Ascending aorta (tissue), 2 donors: ENCODE measurements around the gene SLC16A5. TPM values are rescaled to one million over a fixed set of nuclear protein-coding genes. Genes with fewer than 3 reads are reported as not detected.

ENCODE experiments used
- DNase-seq, 2 donors: peaks; one replicate each; pipeline ENCODE4 v3.0.0-alpha.2; 2019; ENCODE audit warnings: low spot score in 2 of 2
- H3K27ac ChIP-seq, 2 donors: fragments of 200-600 bp; sonication (generic); one replicate each; pipeline ENCODE4 v1.5.1; 2016 to 2017; ENCODE audit warnings: mild to moderate bottlenecking in 1 of 2
- H3K27me3 ChIP-seq: fragments of 200-600 bp; sonication (generic); one replicate; pipeline ENCODE4 v1.5.1; 2017
- H3K36me3 ChIP-seq, 2 donors: fragments of 200-600 bp; sonication (generic); one replicate each; pipeline ENCODE4 v1.5.1; 2016
- H3K4me1 ChIP-seq, 2 donors: fragments of 200-600 bp; sonication (generic); one replicate each; pipeline ENCODE4 v1.5.1; 2016 to 2017; ENCODE audit warnings: mild to moderate bottlenecking in 1 of 2
- H3K4me3 ChIP-seq, 2 donors: fragments of 200-600 bp; sonication (generic); one replicate each; pipeline ENCODE4 v1.5.1; 2016 to 2017; ENCODE audit warnings: mild to moderate bottlenecking in 1 of 2
- H3K9me3 ChIP-seq, 2 donors: fragments of 200-600 bp; sonication (generic); one replicate each; pipeline ENCODE4 v1.5.1; 2016
- intact Hi-C: fragments of 100-400 bp; cut with DNase I; formaldehyde crosslinking; loops from one replicate; pipeline ENCODE4 v1.15.1; 2023
- total RNA-seq: library from RNA; depleted of rRNA; stranded (reverse); fragments of >200 nt; gene quantifications from one replicate; pipeline ENCODE4 v1.1.0, GENCODE V29; 2016
- TF ChIP-seq, protein P1 (sequence below), 3 experiments: fragments of 200-600 bp in 2 of 3; fragments of 450-650 bp in 1 of 3; sonication (generic) in 2 of 3; IDR thresholded peaks; one replicate each; pipeline ENCODE4 v1.5.1; 2016 to 2019; ENCODE audit warnings: antibody characterized with exemption in 3 of 3, mild to moderate bottlenecking in 1 of 3, moderate library complexity in 1 of 3

Gene SLC16A5
- total RNA-seq, 1 donor from 2014 or later = 101 TPM

DNA sequence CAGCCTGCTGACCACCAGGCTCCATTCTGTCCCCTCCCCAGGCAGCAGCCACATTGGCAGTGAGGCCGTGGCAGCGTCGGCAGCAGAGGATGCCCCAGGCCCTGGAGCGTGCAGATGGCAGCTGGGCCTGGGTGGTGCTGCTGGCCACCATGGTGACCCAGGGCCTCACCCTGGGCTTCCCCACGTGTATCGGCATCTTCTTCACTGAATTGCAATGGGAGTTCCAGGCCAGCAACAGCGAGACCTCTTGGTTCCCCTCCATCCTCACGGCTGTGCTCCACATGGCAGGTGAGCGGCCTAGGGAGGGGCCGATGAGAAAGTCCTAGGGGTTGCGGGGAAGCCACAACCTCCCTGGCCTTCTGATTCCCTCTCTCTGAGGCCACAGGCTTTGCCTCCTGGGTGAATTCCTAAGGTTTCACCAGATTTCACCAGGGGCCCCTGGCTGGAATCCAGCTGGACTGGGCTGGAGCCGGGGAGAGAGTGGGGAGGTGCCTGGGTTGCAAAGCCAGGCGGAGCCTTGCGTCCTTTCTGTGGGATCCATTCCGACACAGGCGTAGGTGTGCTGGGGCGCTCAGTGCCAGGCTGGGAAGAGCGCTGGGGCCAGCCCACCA lies 5.9 kb downstream of the SLC16A5 start:
- no peak overlapping the region for H3K4me3 ChIP-seq
- intact Hi-C loops = no loop called here
- TF ChIP-seq, protein P1, sequence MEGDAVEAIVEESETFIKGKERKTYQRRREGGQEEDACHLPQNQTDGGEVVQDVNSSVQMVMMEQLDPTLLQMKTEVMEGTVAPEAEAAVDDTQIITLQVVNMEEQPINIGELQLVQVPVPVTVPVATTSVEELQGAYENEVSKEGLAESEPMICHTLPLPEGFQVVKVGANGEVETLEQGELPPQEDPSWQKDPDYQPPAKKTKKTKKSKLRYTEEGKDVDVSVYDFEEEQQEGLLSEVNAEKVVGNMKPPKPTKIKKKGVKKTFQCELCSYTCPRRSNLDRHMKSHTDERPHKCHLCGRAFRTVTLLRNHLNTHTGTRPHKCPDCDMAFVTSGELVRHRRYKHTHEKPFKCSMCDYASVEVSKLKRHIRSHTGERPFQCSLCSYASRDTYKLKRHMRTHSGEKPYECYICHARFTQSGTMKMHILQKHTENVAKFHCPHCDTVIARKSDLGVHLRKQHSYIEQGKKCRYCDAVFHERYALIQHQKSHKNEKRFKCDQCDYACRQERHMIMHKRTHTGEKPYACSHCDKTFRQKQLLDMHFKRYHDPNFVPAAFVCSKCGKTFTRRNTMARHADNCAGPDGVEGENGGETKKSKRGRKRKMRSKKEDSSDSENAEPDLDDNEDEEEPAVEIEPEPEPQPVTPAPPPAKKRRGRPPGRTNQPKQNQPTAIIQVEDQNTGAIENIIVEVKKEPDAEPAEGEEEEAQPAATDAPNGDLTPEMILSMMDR (IDR thresholded peaks at IDR 0.05) = no peak
- peaks cover 3% of the 10 kb centered on the region in 2 donors for H3K4me1 ChIP-seq
- DNase-seq = no peak
- no peak overlapping the region for H3K27ac ChIP-seq
- H3K27me3 ChIP-seq = no peaks in the 10 kb centered on the region
- no peaks in the 10 kb centered on the region for H3K9me3 ChIP-seq
- no peaks in the 10 kb centered on the region for H3K36me3 ChIP-seq

DNA sequence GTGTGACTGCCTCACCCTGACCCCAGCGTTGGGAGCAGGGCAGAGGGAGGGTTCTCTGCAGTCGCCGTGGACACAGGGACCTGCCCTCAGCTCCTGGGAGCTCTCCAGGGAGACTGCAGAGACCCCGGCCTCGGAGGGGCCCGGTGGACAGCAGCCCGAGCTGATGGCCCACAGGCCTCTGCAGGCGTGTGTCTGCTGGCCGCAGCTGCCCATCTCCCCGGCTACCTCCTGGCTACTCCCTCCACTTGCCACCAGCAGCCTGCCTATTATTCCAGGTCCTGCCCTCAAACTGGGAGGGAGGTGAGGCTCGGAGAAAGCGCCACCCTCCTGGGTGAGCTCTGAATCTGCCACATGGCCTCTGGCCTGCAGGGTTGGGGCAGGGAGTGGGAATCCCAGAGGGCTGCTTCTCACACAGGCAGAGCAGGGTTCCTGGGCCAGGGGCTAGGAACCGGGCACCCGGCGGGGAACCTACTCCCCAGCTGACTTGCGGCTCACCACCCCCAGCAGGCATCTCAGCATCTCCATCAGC lies 7.2 kb downstream of the SLC16A5 start:
- peaks cover 0 to 3% of the 10 kb centered on the region in 2 donors for H3K4me1 ChIP-seq
- intact Hi-C loops = no loop called here
- TF ChIP-seq, protein P1 (IDR thresholded peaks at IDR 0.05) = no peak
- no peaks in the 10 kb centered on the region for H3K36me3 ChIP-seq
- H3K4me3 ChIP-seq = no peak overlapping the region
- no peak for DNase-seq
- H3K27ac ChIP-seq = no peak overlapping the region
- H3K9me3 ChIP-seq = no peaks in the 10 kb centered on the region
- H3K27me3 ChIP-seq = no peaks in the 10 kb centered on the region

GRCh38 chr17:75096082-75096625 lies 8.4 kb downstream of the SLC16A5 start:
- Histone ChIP-seq H3K9me3 (no peaks in the 10 kb centered on the region), H3K4me1 (peaks cover 0 to 3% of the 10 kb centered on the region in 2 donors), H3K4me3 (no peak overlapping the region), H3K36me3 (no peaks in the 10 kb centered on the region), H3K27ac (no peak overlapping the region), H3K27me3 (no peaks in the 10 kb centered on the region)
- intact Hi-C loops = no loop called here
- TF ChIP-seq, protein P1 (IDR thresholded peaks at IDR 0.05) = no peak
- peak; percentile 27 to 76 for DNase-seq

- Histone ChIP-seq H3K27me3 (no peaks in the 10 kb centered on the region), H3K4me1 (peaks cover 0 to 3% of the 10 kb centered on the region in 2 donors), H3K36me3 (no peaks in the 10 kb centered on the region), H3K27ac (no peak overlapping the region), H3K4me3 (no peak overlapping the region), H3K9me3 (no peaks in the 10 kb centered on the region)
- DNase-seq = no peak
- intact Hi-C loops = no loop called here
- TF ChIP-seq, protein P1 (IDR thresholded peaks at IDR 0.05) = no peak
These were observed 10.1 kb downstream of the SLC16A5 start for GRCh38 chr17:75097865-75098264.

DNA sequence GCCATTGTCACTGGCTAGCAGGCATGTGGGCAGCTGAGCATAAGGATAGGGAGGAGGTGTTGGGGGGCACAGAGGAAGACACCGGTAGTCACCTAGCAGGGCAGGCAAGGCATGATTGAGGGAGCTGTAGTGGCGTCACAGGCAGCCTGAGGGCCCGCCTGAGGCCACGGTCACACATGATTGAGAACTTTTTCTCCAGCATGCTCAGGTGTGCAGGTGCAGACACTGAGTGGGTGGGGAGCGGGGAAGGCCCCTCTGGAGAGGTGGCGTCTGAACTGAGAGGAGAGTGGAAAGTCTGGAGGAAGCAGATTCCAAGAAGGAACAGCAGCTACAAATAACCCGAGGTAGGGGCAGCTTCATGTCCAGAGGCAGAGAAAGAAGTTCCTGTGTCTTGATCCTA lies 11.1 kb downstream of the SLC16A5 start:
- Histone ChIP-seq H3K4me1 (peaks cover 0 to 3% of the 10 kb centered on the region in 2 donors), H3K27me3 (no peaks in the 10 kb centered on the region), H3K36me3 (no peaks in the 10 kb centered on the region), H3K9me3 (no peaks in the 10 kb centered on the region), H3K4me3 (no peak overlapping the region), H3K27ac (no peak overlapping the region)
- TF ChIP-seq, protein P1 (IDR thresholded peaks at IDR 0.05) = no peak
- DNase-seq = no peak
- intact Hi-C loops = no loop called here
